NCI-H526 (cell line): Measurements from ENCODE around the gene TGM3.
"Not testable (repeated sequence)": the region's sequence is repeated elsewhere in the genome, so short reads cannot be mapped to it uniquely, and the experiment has no call there.

Experiments used
- DNase-seq, 2 experiments: peaks; one replicate each; lab custom pipeline; 2025; lab: John Stamatoyannopoulos, UW

TGM3 gene

GRCh38 chr20:2295886-2296515, at the start of gene TGM3:
Gene TGM3, plus strand, starts transcription at chr20:2296001. Its CDS starts 63 bp downstream, at chr20:2296064.
- no peak for DNase-seq

GRCh38 chr20:2246069-2246491, 49.7 kb upstream of the TGM3 start:
- DNase-seq = peak in 1 of 2 experiments; percentile 51

GRCh38 chr20:2248837-2249236, 47.0 kb upstream of the TGM3 start:
- DNase-seq = no peak

GRCh38 chr20:2249935-2250334, 45.9 kb upstream of the TGM3 start:
- DNase-seq = no peak

- no peak for DNase-seq
Observed at GRCh38 chr20:2252419-2252997, 43.3 kb upstream of the TGM3 start.

- no peak for DNase-seq
Observed at GRCh38 chr20:2253256-2253655, 42.5 kb upstream of the TGM3 start.

GRCh38 chr20:2254333-2254732, 41.5 kb upstream of the TGM3 start:
- no peak for DNase-seq

GRCh38 chr20:2255926-2256531, 39.8 kb upstream of the TGM3 start:
- DNase-seq = no peak

- DNase-seq = no peak
Observed at GRCh38 chr20:2259731-2260130, 36.1 kb upstream of the TGM3 start.

GRCh38 chr20:2260250-2260649, 35.6 kb upstream of the TGM3 start:
- DNase-seq = no peak

- DNase-seq = no peak
Observed at GRCh38 chr20:2261046-2261485, 34.7 kb upstream of the TGM3 start.

GRCh38 chr20:2261629-2262028, 34.2 kb upstream of the TGM3 start:
- DNase-seq = no peak

GRCh38 chr20:2264118-2264517, 31.7 kb upstream of the TGM3 start:
- DNase-seq = no peak

- DNase-seq = not testable (repeated sequence)
Observed at GRCh38 chr20:2264621-2265374, 31.0 kb upstream of the TGM3 start.

- no peak for DNase-seq
Observed at GRCh38 chr20:2273634-2274302, 22.0 kb upstream of the TGM3 start.

GRCh38 chr20:2276015-2276414, 19.8 kb upstream of the TGM3 start:
- no peak for DNase-seq

GRCh38 chr20:2279253-2279779, 16.5 kb upstream of the TGM3 start:
- DNase-seq = no peak

GRCh38 chr20:2280082-2280481, 15.7 kb upstream of the TGM3 start:
- DNase-seq = no peak

GRCh38 chr20:2281563-2281962, 14.2 kb upstream of the TGM3 start:
- DNase-seq = no peak

- DNase-seq = no peak
Observed at GRCh38 chr20:2282181-2282580, 13.6 kb upstream of the TGM3 start.

- DNase-seq = no peak
Observed at GRCh38 chr20:2283706-2284423, 11.9 kb upstream of the TGM3 start.
